Kidney glomerular epithelial cell (primary cell): ENCODE data around the gene PMPCA.
A peak's percentile ranks its signal among the peaks of the same experiment; 100 is the strongest.

ENCODE experiments used
- DNase-seq: peaks from one replicate; lab custom pipeline; 2025; lab: John Stamatoyannopoulos, UW

Gene PMPCA, protein sequence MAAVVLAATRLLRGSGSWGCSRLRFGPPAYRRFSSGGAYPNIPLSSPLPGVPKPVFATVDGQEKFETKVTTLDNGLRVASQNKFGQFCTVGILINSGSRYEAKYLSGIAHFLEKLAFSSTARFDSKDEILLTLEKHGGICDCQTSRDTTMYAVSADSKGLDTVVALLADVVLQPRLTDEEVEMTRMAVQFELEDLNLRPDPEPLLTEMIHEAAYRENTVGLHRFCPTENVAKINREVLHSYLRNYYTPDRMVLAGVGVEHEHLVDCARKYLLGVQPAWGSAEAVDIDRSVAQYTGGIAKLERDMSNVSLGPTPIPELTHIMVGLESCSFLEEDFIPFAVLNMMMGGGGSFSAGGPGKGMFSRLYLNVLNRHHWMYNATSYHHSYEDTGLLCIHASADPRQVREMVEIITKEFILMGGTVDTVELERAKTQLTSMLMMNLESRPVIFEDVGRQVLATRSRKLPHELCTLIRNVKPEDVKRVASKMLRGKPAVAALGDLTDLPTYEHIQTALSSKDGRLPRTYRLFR

DNA sequence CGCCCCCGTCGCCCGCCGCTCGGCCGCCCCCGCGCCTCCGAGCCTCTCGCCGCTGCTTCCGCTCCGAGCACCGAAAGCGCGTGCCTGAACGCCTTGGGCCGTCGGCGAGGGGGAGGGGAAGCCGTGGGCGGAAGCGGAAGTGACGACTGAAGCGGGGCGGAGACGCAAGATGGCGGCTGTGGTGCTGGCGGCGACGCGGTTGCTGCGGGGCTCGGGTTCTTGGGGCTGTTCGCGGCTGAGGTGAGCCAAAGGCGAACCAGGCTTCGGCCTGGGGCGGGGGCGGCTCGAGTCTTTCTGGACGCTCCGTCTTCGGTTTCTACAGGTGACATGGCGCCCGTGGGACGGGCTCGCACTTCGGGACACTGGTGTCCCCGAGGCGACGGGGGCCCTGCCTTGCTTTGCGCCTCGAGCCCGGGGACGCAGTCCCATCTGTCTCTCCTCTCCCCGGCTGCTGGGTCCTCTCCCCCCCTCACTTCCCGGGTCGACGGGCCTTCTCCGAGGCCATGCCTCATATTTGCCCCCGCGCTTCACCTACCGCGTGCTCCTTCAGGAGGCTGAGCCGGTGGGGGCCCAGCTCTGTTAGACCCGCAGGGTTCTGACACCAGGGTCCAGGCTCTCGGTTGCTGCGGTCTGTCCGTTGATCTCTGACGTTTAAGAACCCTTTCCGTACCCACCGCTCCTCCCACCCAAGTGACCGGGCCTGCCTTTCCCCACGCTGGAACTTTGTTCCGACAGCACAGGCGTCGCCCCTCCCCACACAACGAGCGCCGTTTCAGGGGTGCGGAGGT, at the start of gene PMPCA, which contains the start of gene ENTR1:
TSS of gene PMPCA (plus strand) at position 159 of the 788 bp plus-strand sequence. CDS start at position 170, 11 bp downstream.
TSS of gene ENTR1 (minus strand) at position 115 of the 788 bp plus-strand sequence. CDS start 217 bp downstream, outside the sequence.
- DNase-seq = peak; percentile 78

DNA sequence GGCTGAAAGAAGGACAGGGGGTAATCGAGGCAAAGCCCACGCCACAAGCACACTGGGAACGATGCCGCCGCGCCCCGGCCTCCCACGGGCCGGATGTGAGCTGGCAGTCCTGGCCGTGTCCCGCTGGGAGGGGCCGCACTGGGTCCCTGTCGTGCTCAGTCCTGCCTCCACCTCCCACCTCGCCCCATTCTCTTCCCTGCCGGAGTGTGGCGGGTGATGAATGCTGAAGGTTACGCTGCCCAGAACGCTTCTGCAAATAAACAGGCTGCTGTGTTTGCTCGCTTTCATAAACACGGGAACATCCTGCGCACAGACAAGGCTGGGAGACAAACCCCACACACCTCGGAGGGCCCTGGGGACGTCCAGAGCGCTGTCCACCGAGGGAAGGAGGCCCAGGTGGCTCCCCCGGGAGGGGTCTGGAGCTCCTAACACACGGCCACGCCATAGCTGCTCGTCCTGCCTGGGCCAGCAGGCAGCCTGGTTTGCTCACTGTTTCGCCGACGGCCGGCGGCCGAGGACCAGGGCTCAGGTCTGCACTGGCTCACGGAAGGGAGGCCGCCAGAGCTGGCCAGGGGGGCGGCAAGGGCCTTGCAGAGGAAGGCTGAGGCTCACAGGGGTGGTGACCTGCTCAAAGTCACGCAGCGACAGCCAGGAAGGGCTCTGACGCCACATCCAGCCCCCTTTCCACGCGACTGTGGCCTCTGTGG, 49.3 kb upstream of the PMPCA start:
- DNase-seq = no peak

DNA sequence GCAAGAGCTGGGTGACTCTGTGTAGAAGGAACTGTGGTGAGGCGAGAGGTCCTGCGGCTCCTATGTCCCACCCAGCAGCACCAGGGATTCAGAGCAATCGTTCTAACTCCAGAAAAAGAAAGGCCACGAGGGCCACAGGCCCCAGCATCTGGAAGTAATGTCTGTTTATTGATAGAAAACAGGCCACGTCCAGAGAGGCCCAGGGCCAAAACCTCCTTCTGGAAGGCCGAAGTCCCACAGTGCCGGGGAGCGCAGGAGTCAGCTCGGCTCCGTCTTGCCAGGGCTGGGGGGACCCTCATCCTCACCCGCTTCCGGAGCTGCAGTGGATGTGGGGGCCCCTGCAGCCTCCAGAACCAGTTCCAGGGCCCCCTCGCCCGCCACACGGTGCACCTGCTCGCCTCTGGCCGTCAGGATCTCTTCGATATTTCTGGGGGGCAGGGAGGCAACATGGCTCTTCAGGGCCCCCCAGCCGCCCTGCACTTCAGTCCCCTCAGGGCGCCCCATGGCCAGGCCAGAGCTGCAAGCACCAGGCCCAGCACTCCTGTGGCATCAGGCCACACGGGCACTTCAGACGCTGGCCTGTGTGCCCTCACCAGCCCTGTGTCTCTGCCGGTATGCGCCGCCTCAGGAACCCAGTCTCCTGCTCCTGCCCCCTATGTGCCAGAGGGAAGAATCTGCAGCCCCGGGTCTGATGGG, 48.6 kb upstream of the PMPCA start:
- no peak for DNase-seq

DNA sequence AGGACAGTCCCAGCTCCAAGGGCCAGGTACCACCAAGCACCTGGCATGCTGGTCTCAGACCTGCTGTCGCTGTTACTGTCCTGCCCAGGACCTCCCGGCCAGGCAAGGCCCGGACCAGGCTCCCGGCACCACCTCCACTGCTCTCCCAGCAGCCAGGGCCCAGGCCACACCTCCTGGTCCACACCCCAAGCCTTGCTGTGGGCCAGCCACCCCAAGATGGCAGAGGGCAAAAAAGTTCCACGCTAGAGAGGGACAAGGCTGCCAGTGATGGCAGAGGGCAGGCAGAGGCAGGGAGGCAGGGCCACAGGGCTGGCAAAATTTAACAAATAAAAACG, 48.0 kb upstream of the PMPCA start:
- DNase-seq = no peak

DNA sequence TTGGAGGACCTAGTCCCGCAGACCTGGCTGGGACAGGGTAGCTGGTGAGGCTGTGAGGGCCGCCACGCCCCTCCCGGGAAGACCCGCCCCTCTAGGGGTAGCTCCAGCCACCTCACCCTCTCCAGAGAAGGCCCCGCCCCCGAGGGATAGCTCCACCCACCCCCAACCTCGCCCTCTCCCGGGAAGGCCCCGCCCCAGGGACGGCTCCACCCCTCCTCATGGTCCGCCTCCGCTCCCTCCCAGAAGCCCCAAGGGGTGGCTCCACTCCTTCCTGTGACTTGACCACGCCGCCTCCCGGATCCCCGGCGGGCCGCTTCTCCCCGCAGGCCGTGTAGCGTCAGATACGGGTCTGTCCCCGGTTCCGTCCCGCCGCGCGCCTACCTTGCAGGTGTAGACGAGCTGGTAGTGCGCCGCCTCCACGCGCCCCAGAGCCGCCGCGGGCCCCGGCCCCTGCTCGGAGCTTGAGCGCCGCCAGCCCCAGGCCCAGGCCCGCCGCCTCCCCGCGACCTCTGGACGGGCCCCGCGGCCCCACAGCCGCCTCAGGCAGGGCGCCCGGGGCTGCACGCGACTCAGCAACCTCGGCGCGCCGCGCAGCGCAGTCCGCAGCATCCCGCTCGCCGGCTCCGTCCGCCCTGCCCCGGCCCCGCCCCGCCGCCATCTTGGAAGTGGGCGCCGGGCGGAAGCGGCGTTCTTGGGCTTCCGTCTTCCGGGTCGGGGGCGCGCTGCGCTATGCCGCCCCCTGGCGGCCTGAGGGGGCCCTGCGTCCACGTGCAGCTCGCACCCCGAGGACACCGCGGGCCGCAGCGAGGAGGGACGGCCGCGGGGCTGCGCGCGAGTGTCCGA, 47.1 kb upstream of the PMPCA start, which contains the start of gene DNLZ:
TSS of gene DNLZ (minus strand) at position 639 of the 843 bp plus-strand sequence. CDS start at position 609, 30 bp downstream.
- peak; percentile 81 for DNase-seq

DNA sequence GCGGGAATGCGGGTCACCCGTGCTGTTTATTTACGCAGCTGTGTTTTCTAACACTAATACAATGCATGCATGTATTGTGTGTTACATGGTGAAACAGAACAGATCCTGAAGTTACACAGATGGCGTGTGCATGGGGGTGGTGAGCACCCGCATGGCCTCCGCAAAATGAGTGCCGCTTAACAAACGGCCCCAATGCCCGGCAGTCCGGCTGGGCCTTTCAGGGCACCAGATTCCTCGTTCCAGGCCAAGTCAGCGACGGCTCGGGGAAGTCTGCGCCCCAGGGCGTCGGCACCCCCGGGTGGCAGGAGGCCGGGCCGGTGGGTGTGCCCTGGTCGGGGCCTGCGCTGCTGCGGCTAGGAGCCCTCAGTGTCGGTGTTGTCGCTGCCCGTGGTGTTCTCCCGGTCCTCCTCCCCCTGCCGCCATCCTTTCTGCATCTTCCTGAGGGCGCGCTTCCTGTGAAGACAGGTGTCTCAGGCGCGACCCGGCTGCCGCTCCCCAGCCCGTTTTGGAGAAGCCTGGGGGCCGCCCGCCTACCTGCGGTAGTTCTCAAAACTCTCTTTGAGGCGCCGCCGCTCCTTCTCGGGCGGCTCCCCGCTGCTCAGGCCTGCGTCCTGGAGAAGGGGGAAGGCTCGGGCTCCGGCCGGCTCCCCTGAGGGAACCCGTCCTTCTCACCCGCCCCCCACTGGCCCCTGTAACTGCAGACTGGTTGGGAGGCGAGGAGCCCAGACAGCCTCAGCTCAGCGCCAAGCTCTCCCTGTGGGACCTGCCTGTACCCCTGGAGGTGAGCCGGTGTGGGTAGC, 46.3 kb upstream of the PMPCA start:
- DNase-seq = no peak

DNA sequence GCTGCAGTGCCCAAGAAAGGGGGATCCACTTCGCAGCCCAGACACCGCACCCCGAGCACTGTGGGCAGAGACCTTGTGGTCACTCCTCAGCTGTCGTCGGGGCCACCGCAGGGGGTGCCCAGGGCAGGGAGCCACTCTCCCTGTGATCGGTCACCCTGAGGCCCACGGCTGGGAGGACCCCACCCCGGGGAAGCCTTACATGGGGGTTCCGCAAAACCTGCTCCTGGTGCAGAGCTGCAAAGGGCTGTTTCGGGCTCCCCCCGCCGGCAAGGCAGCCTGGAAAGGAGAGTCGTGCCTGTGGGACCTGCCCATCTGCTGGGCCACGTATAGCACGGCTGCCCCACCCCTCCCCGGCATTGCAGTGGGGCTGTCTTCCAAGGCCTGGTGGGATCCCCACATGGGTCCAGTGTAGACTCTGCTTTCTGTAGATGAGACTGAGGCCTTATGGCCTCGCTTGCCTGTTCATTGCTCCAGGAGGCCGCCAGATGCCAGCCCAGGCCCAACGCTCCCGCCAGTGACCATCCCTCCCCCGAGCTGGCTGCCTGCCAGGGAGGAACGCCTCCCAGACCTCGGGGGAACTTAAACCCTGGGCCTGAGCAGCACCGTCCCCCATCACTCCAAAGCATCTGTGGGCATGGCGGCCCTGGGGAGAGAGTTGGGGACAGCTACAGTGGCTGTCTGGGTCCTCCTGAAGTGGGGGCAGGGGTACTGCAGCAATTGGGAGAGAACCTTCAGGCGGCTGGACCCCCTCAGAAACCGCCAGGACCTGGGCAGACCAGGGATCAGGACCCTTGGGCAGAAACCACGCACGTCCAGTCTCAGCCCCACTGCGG, 45.3 kb upstream of the PMPCA start:
- no peak for DNase-seq

DNA sequence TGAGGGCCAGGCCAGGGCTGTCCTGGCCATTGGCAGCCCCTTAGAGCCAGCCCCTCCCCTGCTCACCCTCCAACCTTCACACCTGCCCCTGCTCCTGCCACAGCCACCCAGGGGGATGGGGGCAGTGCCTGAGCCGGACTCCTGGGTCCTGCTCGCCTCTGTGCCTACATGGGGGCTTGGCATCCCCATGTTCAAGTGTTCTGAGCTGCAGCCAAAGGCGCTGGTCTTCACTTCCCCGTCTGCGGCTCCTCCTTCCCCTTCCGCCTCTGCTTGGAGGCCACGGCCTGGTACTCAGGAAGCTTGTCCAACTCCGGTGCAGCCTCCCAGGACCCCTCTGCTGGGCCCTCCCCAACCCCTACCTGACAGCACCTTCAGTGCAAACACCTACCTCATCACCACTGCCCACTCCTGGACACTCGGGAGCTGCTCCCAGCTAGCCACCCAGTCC, 44.7 kb upstream of the PMPCA start:
- no peak for DNase-seq

DNA sequence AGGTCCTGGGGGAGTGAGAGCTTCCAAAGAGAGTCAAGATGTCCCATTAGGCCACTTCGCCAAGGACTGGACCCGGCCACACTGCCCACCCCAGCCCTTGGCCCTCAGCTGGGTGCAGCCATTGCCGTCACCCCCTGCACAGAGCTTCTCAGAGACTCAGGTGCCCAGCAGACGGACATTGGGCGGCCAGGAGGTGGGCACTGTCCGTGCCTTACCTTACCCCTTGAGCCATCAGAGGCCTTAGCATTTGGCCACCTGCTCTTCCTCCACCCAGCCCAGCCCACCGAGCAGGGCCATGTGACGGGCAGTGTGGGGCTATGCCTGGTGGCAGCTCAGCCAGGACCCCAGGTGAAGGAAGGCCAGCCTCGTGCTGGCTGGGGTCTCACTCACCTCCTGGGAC, 43.6 kb upstream of the PMPCA start:
- no peak for DNase-seq

DNA sequence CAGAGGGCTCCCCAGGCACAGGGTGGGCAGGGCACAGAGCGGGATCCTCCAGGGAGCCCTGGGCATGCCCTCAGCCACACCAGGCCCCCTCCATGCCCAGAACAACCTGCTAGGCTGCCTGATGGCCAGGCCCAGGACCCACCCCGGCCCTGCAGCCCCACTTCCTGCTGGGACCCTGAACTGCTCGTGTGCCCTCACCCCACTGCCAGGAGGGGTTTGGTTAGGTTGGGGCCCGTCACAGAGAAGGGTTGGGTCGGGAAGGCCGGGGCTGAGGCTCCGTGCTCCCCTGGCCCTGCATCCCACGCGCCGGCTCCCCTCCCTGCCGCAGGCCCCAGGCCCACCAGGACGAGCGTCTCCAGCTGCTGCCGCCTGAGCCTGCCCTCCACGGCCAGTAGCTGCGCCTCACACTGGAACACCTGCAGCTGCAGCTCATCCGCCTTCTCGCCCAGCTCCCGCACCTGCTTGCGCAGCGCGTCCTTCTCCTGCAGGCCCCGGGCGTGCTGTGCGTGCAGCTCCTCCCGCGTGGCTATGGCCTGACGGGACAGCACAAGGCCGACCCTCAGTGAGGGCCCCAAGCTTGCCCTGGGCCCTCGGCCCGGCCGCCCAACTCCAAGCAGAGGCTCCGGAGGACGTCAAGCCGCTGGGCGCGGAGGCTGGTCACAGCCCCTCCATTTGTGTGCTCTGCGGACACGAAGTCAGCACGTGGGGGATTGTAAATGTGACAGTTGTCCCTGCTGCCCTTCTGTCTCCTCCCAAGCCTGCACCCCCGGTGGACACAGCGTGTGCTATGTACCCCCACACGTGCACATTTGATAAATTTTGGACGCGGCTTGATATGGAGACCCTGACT, 42.9 kb upstream of the PMPCA start:
- DNase-seq = no peak

DNA sequence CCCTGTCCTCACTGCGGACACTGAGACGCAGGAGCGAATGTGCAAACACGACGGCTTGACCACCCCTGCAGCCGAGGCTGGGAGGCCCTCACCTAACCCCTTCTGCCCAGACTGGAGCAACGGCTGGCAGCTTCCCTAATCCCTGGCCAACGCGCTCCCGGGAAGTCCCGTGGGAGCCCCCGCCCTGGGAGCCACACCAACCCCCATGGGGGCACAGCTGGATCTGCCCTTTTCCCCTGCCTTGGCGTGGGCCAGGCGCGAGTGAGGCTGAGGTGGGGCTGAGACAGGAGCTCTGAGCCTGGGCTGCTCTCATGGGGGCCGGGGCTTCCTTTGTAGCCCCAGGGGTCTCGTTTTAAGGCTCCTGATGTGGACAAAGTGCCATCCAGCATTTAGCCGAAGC, 42.3 kb upstream of the PMPCA start:
- no peak for DNase-seq

DNA sequence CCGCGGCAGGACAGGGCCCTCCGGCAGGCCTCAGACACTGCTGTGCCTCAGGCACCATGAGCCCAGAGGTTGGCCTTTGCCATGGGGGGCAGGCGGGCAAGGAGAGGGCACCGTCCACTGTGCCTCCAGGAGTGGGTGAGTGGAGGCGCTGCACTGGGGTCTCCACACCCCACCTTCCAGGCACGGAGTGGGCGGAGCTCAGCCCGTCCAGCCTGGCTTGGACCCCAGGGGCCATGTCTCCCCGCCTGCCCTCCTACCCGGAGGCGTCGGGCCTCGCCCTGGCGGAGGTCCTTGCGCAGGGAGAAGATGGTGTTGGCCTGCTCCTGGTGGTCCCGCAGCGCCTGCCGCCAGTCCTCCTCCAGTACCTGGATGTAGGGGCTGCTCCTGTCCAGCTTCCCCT, 40.4 kb upstream of the PMPCA start:
- no peak for DNase-seq

DNA sequence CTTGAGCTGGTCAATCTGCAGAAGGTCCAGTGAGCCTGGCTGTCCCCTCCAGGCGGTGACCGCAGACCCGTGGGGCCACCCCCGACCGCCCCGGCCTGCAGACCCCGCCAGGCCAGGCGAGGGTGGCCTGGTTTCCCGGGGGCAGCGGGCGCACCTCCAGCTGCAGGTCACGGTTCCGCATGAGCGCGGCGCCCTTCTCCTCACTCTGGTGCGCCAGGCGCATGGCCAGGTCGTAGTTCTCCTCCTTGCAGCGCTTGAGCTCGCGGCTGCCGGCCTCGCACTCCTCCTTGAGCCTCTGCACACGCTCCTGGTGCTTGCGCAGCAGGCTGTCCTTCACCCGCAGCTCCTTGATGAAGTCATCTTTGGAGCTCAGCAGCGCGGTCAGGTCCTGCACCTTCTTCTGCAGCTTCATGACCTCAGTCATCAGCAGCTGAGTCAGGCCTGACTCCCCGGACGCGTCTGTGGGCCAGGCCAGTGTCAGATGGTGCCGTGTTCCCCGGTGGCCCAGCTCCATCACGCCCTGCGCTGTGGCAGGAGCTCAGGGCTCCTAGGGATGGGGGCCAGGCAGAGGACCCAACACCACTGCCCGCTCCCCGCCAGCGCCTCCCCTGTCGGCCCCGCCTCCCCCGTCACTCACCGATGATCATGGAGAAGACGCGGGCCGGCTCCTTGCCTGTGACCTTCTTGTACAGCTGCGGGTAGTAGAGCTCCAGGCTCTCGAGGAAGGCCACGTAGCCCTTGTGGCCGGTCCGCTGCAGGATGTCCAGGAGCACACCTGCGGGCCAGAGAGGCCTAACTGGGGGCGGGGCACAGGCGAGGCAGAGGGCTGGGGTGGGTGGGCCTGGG, 39.5 kb upstream of the PMPCA start:
- DNase-seq = no peak

DNA sequence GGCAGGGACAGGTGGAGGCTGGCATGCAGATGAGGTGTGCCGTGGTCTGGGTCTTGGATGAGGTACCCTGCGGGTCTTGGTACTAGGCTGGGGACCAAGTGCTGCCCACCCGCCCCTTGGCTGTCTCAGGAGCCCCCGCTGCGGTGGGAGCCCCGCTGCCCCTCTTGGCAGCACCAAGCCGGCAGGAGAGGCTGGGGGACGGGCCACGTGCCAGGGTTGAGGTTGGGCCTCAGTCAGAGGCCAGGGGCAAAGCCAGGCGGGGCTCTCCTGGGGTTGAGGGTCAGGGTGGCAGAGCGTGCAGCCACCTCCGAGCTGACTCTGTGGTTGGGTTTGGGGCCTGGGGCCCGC, 39.0 kb upstream of the PMPCA start:
- no peak for DNase-seq

DNA sequence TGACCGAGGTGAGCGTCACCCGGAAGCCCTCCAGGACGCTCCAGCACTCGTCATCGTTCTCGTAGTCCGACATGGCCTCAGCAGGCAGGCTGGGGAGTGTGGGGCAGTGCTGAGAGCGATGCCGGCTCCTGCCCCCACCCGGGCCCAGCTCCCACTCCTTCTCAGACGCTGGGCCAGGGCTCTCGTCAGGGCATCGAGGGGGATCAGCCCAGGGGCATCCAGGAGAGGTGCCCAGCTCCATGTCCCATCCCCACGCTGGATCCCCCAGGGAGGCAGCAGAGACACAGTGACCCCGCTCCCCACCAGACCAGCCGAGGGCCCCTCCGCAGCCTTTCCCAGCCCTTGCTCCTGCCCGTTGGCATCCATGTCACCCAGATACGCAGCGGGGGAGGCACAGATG, 38.5 kb upstream of the PMPCA start:
- DNase-seq = no peak

DNA sequence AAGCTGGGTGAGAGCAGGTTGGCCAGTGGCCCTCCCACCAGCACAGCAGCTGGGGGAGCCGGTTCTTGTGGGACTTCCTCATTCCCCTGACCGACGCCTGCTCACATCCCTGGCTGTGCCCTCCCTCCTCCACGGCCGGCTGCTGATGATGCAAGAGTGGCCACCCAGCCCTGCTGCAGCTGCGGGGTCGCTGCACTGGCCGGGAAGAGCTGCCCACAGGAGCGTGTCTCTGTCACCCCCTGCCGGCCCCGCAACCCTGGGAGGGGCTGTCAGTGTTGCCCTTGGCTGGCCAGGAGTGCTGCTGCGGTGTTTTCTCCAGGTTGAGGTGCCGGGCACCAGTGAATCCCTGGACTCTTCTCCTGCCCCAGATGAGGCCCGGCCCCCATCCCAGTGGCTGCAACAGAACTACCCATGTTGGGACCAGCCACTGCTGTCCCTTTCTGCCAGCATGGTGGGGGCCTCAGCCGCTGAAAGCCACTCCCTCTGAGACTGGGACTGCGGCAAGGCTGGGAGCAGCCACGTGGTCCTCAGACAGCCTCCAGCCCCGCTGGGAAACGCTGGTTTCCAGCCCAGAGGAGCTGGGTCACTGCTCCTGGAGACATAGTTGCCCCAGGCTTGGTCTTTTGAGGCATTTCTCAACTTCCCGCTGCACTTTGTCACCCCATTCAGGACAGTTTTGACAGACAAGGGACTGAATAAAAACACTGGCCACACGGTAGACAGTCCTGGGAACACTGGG, 37.7 kb upstream of the PMPCA start:
- DNase-seq = peak; percentile 79
